H1 (cell line): ENCODE results near the gene MIPEP.

Experiments used
- CBX8 ChIP-seq: fragments of 300-800, 300-1000 bp; sonication (generic); IDR thresholded peaks from 2 replicates; pipeline ENCODE4 v1.7.1; 2016; ENCODE audit warnings: low read depth, low read length, borderline replicate concordance
- CHD1 ChIP-seq: IDR thresholded peaks from 2 replicates; pipeline ENCODE4 v1.6.1; 2012; ENCODE audit warnings: low read depth, low read length, improper control_type of control experiment
- CTCF ChIP-seq, 3 experiments: IDR thresholded peaks; 1 replicate in 2 of 3; 2 replicates in 1 of 3; pipeline versions ENCODE4 v1.5.1 to v1.6.1; 2011; ENCODE audit warnings: low read length in 3 of 3, mild to moderate bottlenecking in 3 of 3, inconsistent platforms in 2 of 3, low read depth in 1 of 3, moderate library complexity in 1 of 3; ENCODE audit not compliant: insufficient read depth in 1 of 3; ENCODE audit errors: control extremely low read depth in 1 of 3
- FOSL1 ChIP-seq: IDR thresholded peaks from 2 replicates; pipeline ENCODE4 v1.6.1; 2011; ENCODE audit warnings: mild to moderate bottlenecking, low read depth, low read length, moderate library complexity; ENCODE audit not compliant: insufficient read depth
- GTF2F1 ChIP-seq: IDR thresholded peaks from 2 replicates; pipeline ENCODE4 v1.6.1; 2012; ENCODE audit warnings: low read depth, low read length, improper control_type of control experiment, borderline replicate concordance
- JUND ChIP-seq: IDR thresholded peaks from 2 replicates; pipeline ENCODE4 v1.6.1; 2011; ENCODE audit warnings: mild to moderate bottlenecking, improper control_type of control experiment, low read length
- POLR2A ChIP-seq, 2 experiments: IDR thresholded peaks; 1 replicate in 1 of 2; 2 replicates in 1 of 2; pipeline ENCODE4 v1.6.1; 2011; ENCODE audit warnings: low read depth in 2 of 2, low read length in 2 of 2, mild to moderate bottlenecking in 2 of 2; ENCODE audit errors: control extremely low read depth in 1 of 2
- POLR2AphosphoS5 ChIP-seq: IDR thresholded peaks from 2 replicates; pipeline ENCODE4 v1.6.1; 2011; ENCODE audit warnings: low read depth, low read length
- RFX5 ChIP-seq: IDR thresholded peaks from 2 replicates; pipeline ENCODE4 v1.6.1; 2011; ENCODE audit warnings: low read depth, low read length, improper control_type of control experiment, borderline replicate concordance
- SIRT6 ChIP-seq: IDR thresholded peaks from one replicate; pipeline ENCODE4 v1.7.1; 2012; ENCODE audit warnings: low read length, inconsistent platforms
- SIX5 ChIP-seq: IDR thresholded peaks from 2 replicates; pipeline ENCODE4 v1.6.1; 2011; ENCODE audit warnings: mild to moderate bottlenecking, low read depth, low read length
- SP1 ChIP-seq: IDR thresholded peaks from 2 replicates; pipeline ENCODE4 v1.6.1; 2011; ENCODE audit warnings: low read depth, low read length
- SRF ChIP-seq: IDR thresholded peaks from 2 replicates; pipeline ENCODE4 v1.6.1; 2011; ENCODE audit warnings: mild to moderate bottlenecking, low read depth, low read length, moderate library complexity
- TF ChIP-seq, protein P1 (sequence below): IDR thresholded peaks from 2 replicates; pipeline ENCODE4 v1.6.1; 2012; ENCODE audit warnings: inconsistent platforms

- no peak for TF ChIP-seq GTF2F1
- no peak for TF ChIP-seq POLR2AphosphoS5
- TF ChIP-seq JUND, result no peak
- no peak for TF ChIP-seq CTCF (IDR thresholded peaks at IDR 0.05; ENCODE audit: control extremely low read depth in 1 of 3, insufficient read depth in 1 of 3, low read depth in 1 of 3, low read length in 3 of 3)
- TF ChIP-seq, protein P1, sequence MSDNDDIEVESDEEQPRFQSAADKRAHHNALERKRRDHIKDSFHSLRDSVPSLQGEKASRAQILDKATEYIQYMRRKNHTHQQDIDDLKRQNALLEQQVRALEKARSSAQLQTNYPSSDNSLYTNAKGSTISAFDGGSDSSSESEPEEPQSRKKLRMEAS, result no peak
- no peak for TF ChIP-seq SIX5
- no peak for TF ChIP-seq POLR2A (IDR thresholded peaks at IDR 0.05; ENCODE audit: control extremely low read depth in 1 of 2, low read depth in 2 of 2, low read length in 2 of 2)
- no peak for TF ChIP-seq FOSL1
- TF ChIP-seq SRF, result no peak
- no peak for TF ChIP-seq CBX8
- TF ChIP-seq SP1, result no peak
- TF ChIP-seq SIRT6, result no peak
- no peak for TF ChIP-seq RFX5
- TF ChIP-seq CHD1, result no peak
Observed at GRCh38 chr13:23765531-23765930, 123.7 kb downstream of the MIPEP start.
